Astrocyte (in vitro differentiated cells and primary cell): ENCODE results near the gene ZBTB37.
"Not testable (repeated sequence)": the region's sequence is repeated elsewhere in the genome, so short reads cannot be mapped to it uniquely, and the experiment has no call there.

Source experiments
- EZH2 ChIP-seq: IDR thresholded peaks from 2 replicates; pipeline ENCODE4 v1.6.1; 2012; ENCODE audit warnings: mild to moderate bottlenecking, low read length, inconsistent platforms; ENCODE audit not compliant: insufficient read depth
- TF ChIP-seq, protein P1 (sequence below): IDR thresholded peaks from 2 replicates; pipeline ENCODE4 v1.5.1; 2011; ENCODE audit warnings: low read depth, mild to moderate bottlenecking, inconsistent platforms, low read length, moderate library complexity; ENCODE audit not compliant: insufficient read depth

DNA sequence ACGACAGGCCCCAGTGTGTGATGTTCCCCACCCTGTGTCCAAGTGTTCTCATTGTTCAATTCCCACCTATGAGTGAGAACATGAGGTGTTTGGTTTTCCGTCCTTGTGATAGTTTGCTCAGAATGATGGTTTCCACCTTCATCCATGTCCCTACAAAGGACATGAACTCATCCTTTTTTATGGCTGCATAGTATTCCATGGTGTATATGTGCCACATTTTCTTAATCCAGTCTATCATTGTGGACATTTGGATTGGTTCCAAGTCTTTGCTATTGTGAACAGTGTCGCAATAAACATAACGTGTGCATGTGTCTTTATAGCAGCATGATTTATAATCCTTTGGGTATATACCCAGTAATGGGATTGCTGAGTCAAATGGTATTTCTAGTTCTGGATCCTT lies 12.9 kb downstream of the ZBTB37 start:
- TF ChIP-seq, protein P1, sequence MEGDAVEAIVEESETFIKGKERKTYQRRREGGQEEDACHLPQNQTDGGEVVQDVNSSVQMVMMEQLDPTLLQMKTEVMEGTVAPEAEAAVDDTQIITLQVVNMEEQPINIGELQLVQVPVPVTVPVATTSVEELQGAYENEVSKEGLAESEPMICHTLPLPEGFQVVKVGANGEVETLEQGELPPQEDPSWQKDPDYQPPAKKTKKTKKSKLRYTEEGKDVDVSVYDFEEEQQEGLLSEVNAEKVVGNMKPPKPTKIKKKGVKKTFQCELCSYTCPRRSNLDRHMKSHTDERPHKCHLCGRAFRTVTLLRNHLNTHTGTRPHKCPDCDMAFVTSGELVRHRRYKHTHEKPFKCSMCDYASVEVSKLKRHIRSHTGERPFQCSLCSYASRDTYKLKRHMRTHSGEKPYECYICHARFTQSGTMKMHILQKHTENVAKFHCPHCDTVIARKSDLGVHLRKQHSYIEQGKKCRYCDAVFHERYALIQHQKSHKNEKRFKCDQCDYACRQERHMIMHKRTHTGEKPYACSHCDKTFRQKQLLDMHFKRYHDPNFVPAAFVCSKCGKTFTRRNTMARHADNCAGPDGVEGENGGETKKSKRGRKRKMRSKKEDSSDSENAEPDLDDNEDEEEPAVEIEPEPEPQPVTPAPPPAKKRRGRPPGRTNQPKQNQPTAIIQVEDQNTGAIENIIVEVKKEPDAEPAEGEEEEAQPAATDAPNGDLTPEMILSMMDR = not testable (repeated sequence)
- not testable (repeated sequence) for TF ChIP-seq EZH2
